HCT116 (cell line): ENCODE measurements around the gene CHP2. TPM values are rescaled to one million over a fixed set of nuclear protein-coding genes. Genes with fewer than 3 reads are reported as not detected.

Experiments used
- ATAC-seq: fragments of 200-7000 bp; cut with Tn5 transposase; 2 replicates; pipeline ENCODE4 v1.9.1; 2020; ENCODE audit warnings: mild to moderate bottlenecking, moderate library complexity
- BruUV-seq: library from RNA; stranded (reverse); fragments of 400-500 nt; replicated peaks from 2 replicates; lab custom pipeline; 2021; lab: Mats Ljungman, UMichigan
- CTCF ChIA-PET: fragments of 300-600 bp; sonication (Branson Sonifier 250); formaldehyde crosslinking; loops from one replicate; lab custom pipeline; 2021; ENCODE audit warnings: antibody characterized with exemption; lab: Charles Lee
- POLR2A ChIA-PET: fragments of 300-600, 350-600 bp; sonication (Branson Sonifier 250); formaldehyde crosslinking; loops from one replicate; lab custom pipeline; 2021; ENCODE audit warnings: antibody characterized with exemption; lab: Charles Lee
- RAD21 ChIA-PET, 2 experiments: fragments of 300-600 bp; sonication (Branson Sonifier 250); formaldehyde crosslinking; loops; one replicate each; lab custom pipeline; 2023; ENCODE audit warnings: low total read pairs in 2 of 2; ENCODE audit not compliant: uncharacterized antibody in 2 of 2, unreplicated experiment in 2 of 2, low non-redundant PET in 1 of 2; lab: Charles Lee
- DNase-seq: peaks from one replicate; pipeline ENCODE4 v3.0.0-alpha.2; 2010; ENCODE audit warnings: low read depth, low spot score
- H2AFZ ChIP-seq: fragments of 200-600 bp; shearing (Covaris generic), sonication (generic); 2 replicates; pipeline ENCODE4 v1.6.1; 2017; ENCODE audit warnings: low read depth, mixed run types, mixed read lengths, antibody characterized with exemption, low read length; ENCODE audit not compliant: poor library complexity, severe bottlenecking
- H3K27ac ChIP-seq: 2 replicates; pipeline ENCODE4 v1.5.1; 2012; ENCODE audit warnings: low read depth, low read length
- H3K27me3 ChIP-seq: fragments of 200-600 bp; sonication (generic); 2 replicates; pipeline ENCODE4 v1.6.1; 2016; ENCODE audit warnings: mixed run types, low read length, mixed read lengths; ENCODE audit not compliant: insufficient read depth
- H3K36me3 ChIP-seq, 2 experiments: fragments of 200-500 bp in 1 of 2; fragments of 200-600 bp in 1 of 2; sonication (Bioruptor generic) in 1 of 2; sonication (generic) in 1 of 2; 2 replicates each; pipeline versions ENCODE4 v1.5.1 to v1.6.1; 2014 to 2016; ENCODE audit warnings: low read length in 2 of 2, inconsistent platforms in 1 of 2, mixed read lengths in 1 of 2, mixed run types in 1 of 2; ENCODE audit not compliant: insufficient read depth in 2 of 2, control insufficient read depth in 1 of 2
- H3K4me1 ChIP-seq, 2 experiments: fragments of 200-600 bp in 1 of 2; sonication (generic) in 1 of 2; 2 replicates each; pipeline versions ENCODE4 v1.5.1 to v1.6.1; 2012 to 2017; ENCODE audit warnings: low read length in 2 of 2, inconsistent platforms in 1 of 2, mild to moderate bottlenecking in 1 of 2, mixed read lengths in 1 of 2, mixed run types in 1 of 2, moderate library complexity in 1 of 2; ENCODE audit not compliant: insufficient read depth in 2 of 2, control insufficient read depth in 1 of 2
- H3K4me2 ChIP-seq: fragments of 200-600 bp; sonication (generic); 2 replicates; pipeline ENCODE4 v1.6.1; 2017; ENCODE audit warnings: mixed run types, low read length, mixed read lengths
- H3K4me3 ChIP-seq, 2 experiments: fragments of 200-600 bp in 1 of 2; sonication (generic) in 1 of 2; replicated peaks in 1 of 2; 2 replicates each; pipeline ENCODE4 v1.5.1; 2011 to 2016; ENCODE audit warnings: low read length in 2 of 2, control low read depth in 1 of 2, low read depth in 1 of 2, mild to moderate bottlenecking in 1 of 2, mixed read lengths in 1 of 2, mixed run types in 1 of 2
- H3K79me2 ChIP-seq: fragments of 200-600 bp; sonication (generic); 2 replicates; pipeline ENCODE4 v1.6.1; 2017; ENCODE audit warnings: mild to moderate bottlenecking, mixed run types, low read length, moderate library complexity, mixed read lengths; ENCODE audit not compliant: insufficient read depth
- H3K9ac ChIP-seq: fragments of 200-600 bp; sonication (generic); 2 replicates; pipeline ENCODE4 v1.6.1; 2016; ENCODE audit warnings: low read length, mixed read lengths
- H3K9me2 ChIP-seq: fragments of 200-600 bp; sonication (generic), shearing (Covaris generic); 2 replicates; pipeline ENCODE4 v1.6.1; 2017; ENCODE audit warnings: mixed run types, mild to moderate bottlenecking, moderate library complexity; ENCODE audit not compliant: insufficient read depth
- H3K9me3 ChIP-seq, 2 experiments: fragments of 200-500 bp in 1 of 2; fragments of 200-600 bp in 1 of 2; sonication (Bioruptor generic) in 1 of 2; sonication (generic) in 1 of 2; 2 replicates each; pipeline ENCODE4 v1.6.1; 2014 to 2017; ENCODE audit warnings: low read length in 2 of 2, mixed read lengths in 2 of 2, inconsistent platforms in 1 of 2, low read depth in 1 of 2, mild to moderate bottlenecking in 1 of 2, mixed run types in 1 of 2, moderate library complexity in 1 of 2; ENCODE audit not compliant: control insufficient read depth in 1 of 2, insufficient read depth in 1 of 2
- H4K20me1 ChIP-seq: fragments of 200-600 bp; sonication (generic), shearing (Covaris generic); 2 replicates; pipeline ENCODE4 v1.6.1; 2017; ENCODE audit warnings: mixed run types, mild to moderate bottlenecking, moderate library complexity; ENCODE audit not compliant: insufficient read depth
- ATF3 ChIP-seq: IDR thresholded peaks from 2 replicates; pipeline ENCODE4 v1.6.1; 2012
- CEBPB ChIP-seq: IDR thresholded peaks from 2 replicates; pipeline ENCODE4 v1.6.1; 2012; ENCODE audit warnings: low read depth
- ELF1 ChIP-seq: IDR thresholded peaks from 2 replicates; pipeline ENCODE4 v1.6.1; 2012; ENCODE audit warnings: low read depth, borderline replicate concordance
- EZH2 ChIP-seq: fragments of 200-600 bp; sonication (generic); IDR thresholded peaks from 2 replicates; pipeline ENCODE4 v1.6.1; 2017; ENCODE audit warnings: antibody characterized with exemption, mixed run types
- REST ChIP-seq: IDR thresholded peaks from 2 replicates; pipeline ENCODE4 v1.6.1; 2012; ENCODE audit warnings: low read depth
- SP1 ChIP-seq: IDR thresholded peaks from 2 replicates; pipeline ENCODE4 v1.6.1; 2012; ENCODE audit warnings: low read depth
- TCF7L2 ChIP-seq: IDR thresholded peaks from 2 replicates; pipeline ENCODE4 v1.7.0; 2011; ENCODE audit warnings: borderline replicate concordance, inconsistent platforms; ENCODE audit not compliant: insufficient read depth, insufficient read length; ENCODE audit errors: extremely low read depth
- YY1 ChIP-seq: IDR thresholded peaks from 2 replicates; pipeline ENCODE4 v1.6.1; 2011; ENCODE audit warnings: low read length, low read depth, moderate library complexity, mild to moderate bottlenecking; ENCODE audit not compliant: insufficient replicate concordance; ENCODE audit errors: extremely low read depth
- intact Hi-C: fragments of 100-400 bp; cut with micrococcal nuclease; formaldehyde crosslinking; loops from 2 replicates; pipeline ENCODE4 v1.10.0; 2022
- total RNA-seq: library from RNA; stranded (reverse); gene quantifications from one replicate; pipeline ENCODE4 v1.2.1, GENCODE V29; 2021; ENCODE audit not compliant: unreplicated experiment

Gene CHP2
- total RNA-seq, 1 experiment from 2014 or later, result not detected

- H3K9me3 ChIP-seq, result no peaks in the 10 kb centered on the region
- TF ChIP-seq REST (no peak), CEBPB (no peak), EZH2 (no peak), TCF7L2 (no peak), YY1 (no peak), ATF3 (no peak), SP1 (no peak), ELF1 (no peak)
- TF ChIP-seq, all 23 proteins: peak for 0
- no peak overlapping the region for H3K27ac ChIP-seq
- no peak for DNase-seq
- H3K4me3 ChIP-seq, result no peak overlapping the region
- POLR2A ChIA-PET, result no interaction called here
- H2AFZ ChIP-seq, result no peak overlapping the region
- no peak overlapping the region for H3K9ac ChIP-seq
- CTCF ChIA-PET, result no interaction called here
- peaks cover 8% of the 10 kb centered on the region; the same call in 1 of the 2 replicates for H3K27me3 ChIP-seq
- BruUV-seq, result no TSS peak
- no peaks in the 10 kb centered on the region for H3K4me1 ChIP-seq
- no peaks in the 10 kb centered on the region for H3K9me2 ChIP-seq
- H3K4me2 ChIP-seq, result no peak overlapping the region
- H4K20me1 ChIP-seq, result no peaks in the 10 kb centered on the region
- RAD21 ChIA-PET, result no interaction called here
- no peak for ATAC-seq
- intact Hi-C loops, result no loop called here
- no peaks in the 10 kb centered on the region for H3K79me2 ChIP-seq
- H3K36me3 ChIP-seq, result no peaks in the 10 kb centered on the region
Observed at GRCh38 chr16:23786964-23787561, 32.2 kb downstream of the CHP2 start.
